Activated T-cell treated with anti-CD3 and anti-CD28 coated beads, Interleukin-2, amount 50 U/mL, for 72 hours (primary cell): ENCODE data around the gene SPINDOC. TPM values are rescaled to one million over a fixed set of nuclear protein-coding genes. Genes with fewer than 3 reads are reported as not detected.

Source experiments
- ATAC-seq, 2 donors: fragments of 150-1000 bp; cut with Tn5 transposase; replicated peaks in 1 of 2; 2 replicates each; pipeline ENCODE4 v1.10.0; 2021; ENCODE audit warnings: moderate library complexity in 2 of 2, mild to moderate bottlenecking in 1 of 2
- DNase-seq, 2 donors: peaks; one replicate each; pipeline ENCODE4 v3.0.0; 2021 to 2022; ENCODE audit warnings: mixed read lengths in 1 of 2
- H3K27ac Mint-ChIP-seq: one replicate; pipeline ENCODE4 v1.8.0; 2022; ENCODE audit warnings: mild to moderate bottlenecking, moderate library complexity, mixed read lengths
- H3K27me3 Mint-ChIP-seq: one replicate; pipeline ENCODE4 v1.8.0; 2022; ENCODE audit warnings: low read depth, mixed read lengths
- H3K36me3 Mint-ChIP-seq, 2 donors: one replicate each; pipeline ENCODE4 v1.8.0; 2022; ENCODE audit warnings: mixed read lengths in 2 of 2, mild to moderate bottlenecking in 1 of 2; ENCODE audit not compliant: insufficient read depth in 2 of 2
- H3K4me1 Mint-ChIP-seq: one replicate; pipeline ENCODE4 v1.8.0; 2022; ENCODE audit warnings: low read depth, mixed read lengths
- H3K4me3 Mint-ChIP-seq, 2 donors: one replicate each; pipeline ENCODE4 v1.8.0; 2022; ENCODE audit warnings: mild to moderate bottlenecking in 2 of 2, mixed read lengths in 2 of 2, moderate library complexity in 2 of 2
- H3K9me3 Mint-ChIP-seq, 2 donors: one replicate each; pipeline ENCODE4 v1.8.0; 2022; ENCODE audit warnings: mixed read lengths in 2 of 2
- total RNA-seq, 2 donors: library from RNA; stranded (reverse); gene quantifications; one replicate each; pipeline ENCODE4 v1.2.3, GENCODE V29; 2022

Gene SPINDOC, protein sequence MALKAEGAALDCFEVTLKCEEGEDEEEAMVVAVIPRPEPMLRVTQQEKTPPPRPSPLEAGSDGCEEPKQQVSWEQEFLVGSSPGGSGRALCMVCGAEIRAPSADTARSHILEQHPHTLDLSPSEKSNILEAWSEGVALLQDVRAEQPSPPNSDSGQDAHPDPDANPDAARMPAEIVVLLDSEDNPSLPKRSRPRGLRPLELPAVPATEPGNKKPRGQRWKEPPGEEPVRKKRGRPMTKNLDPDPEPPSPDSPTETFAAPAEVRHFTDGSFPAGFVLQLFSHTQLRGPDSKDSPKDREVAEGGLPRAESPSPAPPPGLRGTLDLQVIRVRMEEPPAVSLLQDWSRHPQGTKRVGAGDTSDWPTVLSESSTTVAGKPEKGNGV
- total RNA-seq, result 10 to 100 TPM; 21.9 to 26.7 TPM

DNA sequence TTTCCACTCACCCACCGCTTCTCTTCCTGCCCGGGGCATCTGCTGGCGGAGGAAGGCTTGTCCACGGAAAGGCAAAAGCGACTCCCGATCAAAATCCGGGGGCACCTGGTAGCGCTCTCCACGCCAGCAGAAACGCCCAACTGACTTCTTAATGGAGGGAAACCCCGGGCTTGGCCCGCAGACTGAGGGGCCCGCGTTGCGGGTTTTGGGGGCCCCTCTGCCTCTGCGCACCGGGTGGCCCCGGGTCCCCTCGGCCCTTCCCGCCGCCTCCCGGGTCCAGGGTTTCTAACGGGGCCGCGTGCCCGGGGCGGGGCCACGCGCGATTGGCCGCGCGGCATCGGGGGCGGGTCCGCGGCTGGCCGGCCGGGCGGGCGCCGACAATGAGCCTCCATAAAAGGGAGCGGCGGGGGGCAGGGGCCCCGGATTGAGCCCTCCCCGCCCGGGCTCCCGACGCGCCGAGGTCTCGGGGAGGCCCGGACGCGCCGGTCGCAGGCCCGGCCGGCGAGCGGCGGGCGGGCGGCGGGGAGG, at the start of gene SPINDOC:
Gene SPINDOC (plus strand): TSS at position 422 of the 528 bp plus-strand sequence. CDS start 231 bp downstream, outside the sequence.
- H3K36me3 Mint-ChIP-seq, result peaks cover 0 to 11% of the 10 kb centered on the region in 2 donors
- H3K4me3 Mint-ChIP-seq, result peak within 1 kb of the TSS; percentile 83
- H3K27me3 Mint-ChIP-seq, result peaks cover 10% of the 10 kb centered on the region
- H3K27ac Mint-ChIP-seq, result peak within 1 kb of the TSS; percentile 38
- peak; percentile 84 to 87 for DNase-seq
- peaks cover 36% of the 10 kb centered on the region for H3K4me1 Mint-ChIP-seq
- ATAC-seq, result peak; percentile 92 to 93
- no peaks in the 10 kb centered on the region for H3K9me3 Mint-ChIP-seq

DNA sequence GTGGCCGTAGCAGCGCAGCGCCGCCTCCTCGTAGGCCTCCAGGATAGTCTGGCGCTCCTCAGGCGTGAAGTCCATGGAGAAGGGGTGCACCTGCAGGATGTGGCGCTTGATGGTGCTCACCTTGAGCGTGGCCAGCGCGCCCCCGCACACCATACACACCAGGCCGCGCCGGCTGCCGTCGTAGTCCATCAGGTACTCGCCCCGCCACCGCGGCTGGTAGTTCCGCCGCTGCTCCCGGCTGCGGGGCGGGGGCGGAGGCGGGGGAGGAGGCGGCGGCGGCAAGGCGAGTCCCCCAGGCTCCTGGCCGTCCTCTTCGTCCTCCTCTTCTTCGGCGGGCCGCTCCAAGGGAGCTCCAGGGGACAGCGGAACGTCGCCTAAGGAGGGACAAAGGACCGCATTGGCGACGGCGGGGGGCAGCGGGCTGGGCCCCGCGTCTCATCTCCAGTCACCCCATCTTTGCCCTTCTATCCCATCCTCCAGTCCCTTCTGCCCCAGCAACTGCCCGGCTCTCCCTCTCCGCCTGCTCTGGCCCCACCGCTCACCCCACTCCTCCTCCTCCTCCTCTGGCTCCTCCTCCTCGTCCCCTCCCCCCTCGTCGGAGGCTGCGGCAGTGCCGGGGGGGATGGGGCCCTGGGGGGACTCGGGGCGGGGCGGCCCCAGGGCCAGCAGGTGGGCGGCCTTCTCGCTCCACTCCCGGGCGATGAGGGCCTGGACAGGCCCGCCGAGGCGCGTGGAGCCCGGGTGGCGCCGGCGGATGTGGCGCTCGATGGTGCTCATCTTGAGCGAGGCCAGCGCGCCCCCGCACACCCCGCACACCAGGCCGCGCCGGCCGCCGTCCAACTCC, 49.5 kb upstream of the SPINDOC start:
- Mint-ChIP-seq H3K4me3 (no peak overlapping the region), H3K9me3 (no peaks in the 10 kb centered on the region), H3K27ac (no peak overlapping the region), H3K36me3 (peaks cover 4% of the 10 kb centered on the region in 2 donors), H3K27me3 (no peaks in the 10 kb centered on the region), H3K4me1 (peaks cover 16% of the 10 kb centered on the region)
- ATAC-seq (no peak), DNase-seq (no peak)

DNA sequence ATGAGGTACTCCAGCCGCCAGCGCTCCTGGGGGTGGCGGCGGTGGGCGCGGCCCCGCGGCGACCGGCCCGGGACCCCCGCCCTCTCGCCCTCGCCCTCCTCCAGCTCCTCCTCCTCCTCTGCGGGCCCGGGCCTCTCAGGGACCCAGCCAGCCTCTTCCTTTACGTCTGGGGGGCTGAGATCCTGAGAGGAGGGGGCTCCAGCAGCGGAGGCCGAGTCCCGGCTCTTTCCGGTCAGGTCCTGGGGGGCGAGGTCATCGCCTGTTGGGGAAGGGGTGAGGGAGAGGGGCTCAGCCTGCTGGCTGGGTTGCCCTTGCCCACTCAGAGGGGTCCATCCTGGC, 48.9 kb upstream of the SPINDOC start:
- ATAC-seq (no peak), DNase-seq (no peak)
- H3K4me3 Mint-ChIP-seq, result no peak overlapping the region
- H3K27me3 Mint-ChIP-seq, result no peaks in the 10 kb centered on the region
- no peak overlapping the region for H3K27ac Mint-ChIP-seq
- peaks cover 4% of the 10 kb centered on the region in 2 donors for H3K36me3 Mint-ChIP-seq
- H3K4me1 Mint-ChIP-seq, result peaks cover 16% of the 10 kb centered on the region
- no peaks in the 10 kb centered on the region for H3K9me3 Mint-ChIP-seq

DNA sequence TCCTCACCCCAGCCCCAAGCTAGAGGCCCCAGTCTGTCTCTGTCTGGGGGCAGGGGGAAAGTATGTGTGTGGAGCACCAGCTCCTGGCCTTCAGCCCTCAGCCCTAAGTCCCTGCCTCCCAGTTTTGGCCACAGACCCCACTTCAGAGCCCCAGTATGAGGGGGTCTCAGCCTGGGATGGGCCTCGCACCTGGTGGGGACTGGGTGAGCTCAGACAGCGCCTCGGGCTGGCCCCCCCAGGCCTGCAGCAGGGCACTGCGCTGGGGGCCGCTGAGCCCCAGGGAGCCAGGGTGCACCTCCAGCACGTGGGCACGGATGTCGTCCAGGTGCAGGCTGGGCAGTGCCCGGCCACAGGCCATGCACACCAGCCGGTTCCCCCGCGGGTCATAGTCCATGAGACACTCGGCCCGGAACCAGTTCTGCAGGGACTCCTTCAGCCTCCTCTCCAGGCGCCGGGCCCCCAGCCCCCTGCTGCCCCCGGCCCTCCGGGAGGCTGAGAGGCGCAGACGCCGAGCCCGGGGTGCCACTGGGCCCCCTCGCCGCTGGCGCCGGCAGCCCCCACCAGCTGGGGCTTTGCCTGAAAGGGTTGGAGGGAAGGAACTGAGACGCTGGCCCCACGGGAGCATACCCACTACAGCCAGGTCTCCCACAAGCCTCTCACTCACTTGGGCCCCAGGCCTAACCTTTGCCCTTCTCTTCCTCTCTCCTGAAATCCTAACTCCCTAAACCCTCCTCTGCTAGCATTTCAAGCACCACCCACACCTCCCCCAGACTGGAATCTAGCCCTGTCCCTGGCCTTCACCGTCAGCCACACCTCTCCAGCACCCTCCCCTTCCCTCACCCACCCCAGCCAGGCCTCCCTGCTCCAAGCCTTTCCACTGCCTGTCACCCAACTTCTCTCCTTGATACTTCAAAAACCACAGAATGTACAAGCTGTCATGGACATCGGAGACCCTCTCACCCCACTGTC, 48.3 kb upstream of the SPINDOC start:
- Mint-ChIP-seq H3K27me3 (peaks cover under 1% of the 10 kb centered on the region), H3K27ac (no peak overlapping the region), H3K4me3 (no peak overlapping the region), H3K4me1 (peaks cover 16% of the 10 kb centered on the region), H3K9me3 (no peaks in the 10 kb centered on the region), H3K36me3 (peaks cover 4% of the 10 kb centered on the region in 2 donors)
- DNase-seq (no peak), ATAC-seq (no peak)

DNA sequence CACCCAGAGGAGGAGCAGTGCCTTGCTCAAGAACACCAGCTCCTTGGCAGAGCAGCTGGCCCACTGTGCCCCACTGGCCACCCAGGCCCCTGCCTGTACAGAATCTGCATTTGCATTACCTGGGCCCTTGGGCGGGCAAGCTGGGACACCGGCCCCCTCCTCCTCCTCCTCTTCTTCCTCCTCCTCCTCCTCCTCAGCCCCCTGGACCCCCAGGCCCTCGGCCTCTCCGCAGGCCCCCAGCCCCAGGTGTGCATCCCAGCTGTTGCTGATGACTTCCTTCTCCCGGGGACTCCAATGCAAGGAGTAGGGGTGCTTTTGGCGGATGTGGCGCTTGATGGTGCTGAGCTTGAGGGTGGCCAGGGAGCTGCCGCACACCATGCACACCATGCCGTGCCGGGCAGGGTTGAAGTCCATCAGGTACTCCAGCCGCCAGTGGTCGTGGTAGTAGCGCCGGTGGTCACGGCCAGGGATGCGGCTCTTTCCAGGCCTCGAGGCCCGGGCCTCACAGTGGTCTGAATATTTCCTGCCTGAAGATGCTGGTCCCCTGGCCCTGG, 47.5 kb upstream of the SPINDOC start:
- H3K4me1 Mint-ChIP-seq, result peaks cover 16% of the 10 kb centered on the region
- no peak for ATAC-seq
- peaks cover 4% of the 10 kb centered on the region in 2 donors for H3K36me3 Mint-ChIP-seq
- no peaks in the 10 kb centered on the region for H3K9me3 Mint-ChIP-seq
- no peak for DNase-seq
- H3K4me3 Mint-ChIP-seq, result no peak overlapping the region
- H3K27me3 Mint-ChIP-seq, result peaks cover 5% of the 10 kb centered on the region
- no peak overlapping the region for H3K27ac Mint-ChIP-seq

DNA sequence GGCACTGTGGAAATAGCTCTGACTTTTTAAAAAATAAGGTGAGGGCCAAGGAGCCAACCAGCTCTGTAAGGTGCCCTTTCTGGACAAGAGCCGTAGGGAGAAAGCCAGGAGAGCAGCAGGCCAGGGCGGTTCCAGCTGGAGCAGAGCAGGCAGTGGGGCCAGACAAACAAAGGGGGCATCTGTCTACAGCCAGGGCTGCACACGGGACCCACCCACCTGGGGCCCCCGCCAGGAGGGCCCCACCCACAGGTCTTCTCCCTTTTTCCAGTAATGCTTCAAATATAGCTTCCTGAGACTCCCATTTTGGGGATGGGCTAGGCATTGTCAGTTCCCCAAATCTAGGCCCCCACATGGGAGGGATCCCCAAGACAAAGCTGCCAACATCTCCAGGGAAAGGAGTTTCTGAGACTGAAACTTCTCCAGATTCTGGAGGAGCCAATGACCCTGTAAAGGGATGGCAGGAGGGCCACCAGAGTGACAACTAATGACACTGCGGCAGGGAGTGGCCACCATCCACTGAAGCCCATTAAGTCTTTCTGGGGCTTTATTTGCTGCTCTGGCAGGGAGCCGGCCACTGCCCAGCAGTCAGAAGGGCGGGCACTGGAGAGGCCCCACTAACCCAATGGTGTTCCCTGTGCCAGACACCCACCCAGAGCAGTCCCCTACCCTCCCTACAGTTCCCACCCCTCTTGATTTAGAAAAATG, 46.6 kb upstream of the SPINDOC start:
- Mint-ChIP-seq H3K4me1 (peaks cover 16% of the 10 kb centered on the region), H3K4me3 (peak overlapping the region; percentile 88 to 99), H3K27me3 (peaks cover 11% of the 10 kb centered on the region), H3K9me3 (no peaks in the 10 kb centered on the region), H3K36me3 (peaks cover 4% of the 10 kb centered on the region in 2 donors), H3K27ac (no peak overlapping the region)
- ATAC-seq (no peak), DNase-seq (no peak)

DNA sequence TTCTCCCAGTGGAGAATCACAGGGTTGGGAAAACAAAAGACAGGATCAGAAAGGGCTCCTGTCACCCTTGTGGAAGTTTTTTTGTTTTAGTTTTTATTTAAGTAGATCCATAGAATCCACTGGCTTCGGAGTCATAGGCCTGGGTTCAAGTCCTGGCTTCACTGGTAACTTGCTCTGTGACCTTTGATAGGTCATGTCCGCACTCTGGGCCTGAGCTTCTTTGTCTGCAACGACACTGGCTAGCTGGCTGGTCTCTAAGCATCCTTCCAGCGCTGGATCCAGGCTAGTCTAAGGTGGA, 46.0 kb upstream of the SPINDOC start:
- ATAC-seq, result no peak
- Mint-ChIP-seq H3K36me3 (peaks cover 4% of the 10 kb centered on the region in 2 donors), H3K27me3 (peaks cover 16% of the 10 kb centered on the region), H3K4me1 (peaks cover 16% of the 10 kb centered on the region), H3K4me3 (peak overlapping the region; percentile 88 to 99), H3K27ac (peak overlapping the region; percentile 68), H3K9me3 (no peaks in the 10 kb centered on the region)
- DNase-seq, result no peak

DNA sequence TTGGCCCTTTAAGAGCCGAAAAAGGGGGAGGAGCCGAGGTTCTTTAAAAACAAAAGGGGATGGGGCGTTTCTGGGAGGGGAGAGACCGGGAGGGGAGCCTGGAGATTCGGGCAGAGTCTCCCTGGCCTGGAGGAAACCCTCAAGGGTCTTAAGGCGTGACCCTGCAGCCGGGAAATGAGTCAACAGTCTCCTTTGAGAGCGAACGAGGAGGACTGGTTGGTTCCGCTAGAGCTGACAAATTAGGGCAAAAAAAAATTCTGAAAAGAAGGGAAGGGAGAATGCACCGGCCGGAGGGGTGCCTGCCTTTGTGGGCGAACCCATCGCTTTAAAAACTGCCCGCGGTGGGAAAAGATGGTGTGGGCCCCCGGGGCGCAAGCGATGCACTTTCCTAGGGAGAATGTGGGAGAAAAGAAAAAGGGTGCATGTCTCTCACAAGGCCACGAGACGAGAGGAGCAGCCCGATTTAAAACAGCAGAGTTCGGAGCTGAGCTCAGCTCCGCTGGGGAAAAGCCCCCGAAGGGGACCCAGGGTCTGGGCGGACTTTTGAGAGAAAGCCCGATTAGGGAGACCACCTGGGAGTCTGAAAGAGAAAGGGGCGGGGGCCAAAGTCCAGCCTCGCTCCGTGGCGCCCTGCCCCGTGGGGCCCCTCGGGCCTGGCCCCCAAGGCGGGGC, 45.6 kb upstream of the SPINDOC start:
- H3K36me3 Mint-ChIP-seq, result peaks cover 4% of the 10 kb centered on the region in 2 donors
- H3K27me3 Mint-ChIP-seq, result peaks cover 20% of the 10 kb centered on the region
- H3K27ac Mint-ChIP-seq, result peak overlapping the region; percentile 68
- peak overlapping the region; percentile 88 to 99 for H3K4me3 Mint-ChIP-seq
- DNase-seq (peak; percentile 51 to 57), ATAC-seq (peak; percentile 20 to 38)
- H3K9me3 Mint-ChIP-seq, result no peaks in the 10 kb centered on the region
- H3K4me1 Mint-ChIP-seq, result peaks cover 16% of the 10 kb centered on the region

DNA sequence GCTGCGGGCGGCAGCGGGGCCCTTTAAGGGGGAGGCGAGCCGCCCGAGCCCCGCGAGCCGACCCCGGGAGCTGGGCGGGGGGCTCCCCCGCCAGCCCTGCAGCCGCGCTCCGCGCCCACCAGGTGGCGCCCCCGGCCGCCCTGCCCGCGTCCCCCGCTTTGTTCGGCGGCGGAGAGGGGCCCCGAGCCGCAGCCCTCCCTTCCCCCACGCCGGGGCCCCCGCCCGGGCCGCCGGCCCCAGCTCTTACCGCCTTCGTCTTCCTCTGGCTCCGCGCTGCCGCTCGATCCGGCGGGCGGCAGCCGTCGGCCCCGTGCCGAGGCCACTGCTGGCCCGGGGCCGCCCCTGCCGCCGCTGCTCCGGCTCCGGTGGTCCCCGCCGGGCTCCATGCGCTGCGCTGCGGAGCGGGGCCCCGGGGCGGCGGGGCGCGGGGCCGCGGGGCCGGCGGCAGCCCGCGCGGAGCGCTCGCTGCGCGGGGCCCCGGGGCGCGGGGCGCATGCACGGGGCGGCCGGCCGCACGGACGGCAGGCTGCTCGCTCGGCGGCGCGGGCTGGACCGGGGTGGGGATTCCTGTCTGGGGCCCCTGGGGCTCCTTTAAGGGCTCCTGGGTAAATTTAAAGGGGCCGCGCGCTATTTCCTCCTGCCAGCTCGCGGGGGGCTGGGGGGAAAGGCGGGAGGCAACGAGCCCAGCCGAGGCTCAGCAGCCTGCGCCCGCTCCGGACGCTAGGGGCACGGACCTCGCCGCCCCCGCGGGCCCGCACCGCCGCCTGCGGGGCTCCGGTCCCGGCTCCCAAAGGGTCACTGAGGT, 44.8 kb upstream of the SPINDOC start, which contains the start of gene ZFTA:
Gene ZFTA (minus strand): TSS at position 539 of the 805 bp plus-strand sequence. CDS start 153 bp downstream, at position 386.
- Mint-ChIP-seq H3K4me3 (peak within 1 kb of the TSS; percentile 88 to 99), H3K27ac (peak within 1 kb of the TSS; percentile 68), H3K9me3 (no peaks in the 10 kb centered on the region), H3K36me3 (peaks cover 4% of the 10 kb centered on the region in 2 donors), H3K4me1 (peaks cover 16% of the 10 kb centered on the region), H3K27me3 (peaks cover 25% of the 10 kb centered on the region)
- peak; percentile 72 to 81 for DNase-seq
- ATAC-seq, result peak; percentile 66 to 70

DNA sequence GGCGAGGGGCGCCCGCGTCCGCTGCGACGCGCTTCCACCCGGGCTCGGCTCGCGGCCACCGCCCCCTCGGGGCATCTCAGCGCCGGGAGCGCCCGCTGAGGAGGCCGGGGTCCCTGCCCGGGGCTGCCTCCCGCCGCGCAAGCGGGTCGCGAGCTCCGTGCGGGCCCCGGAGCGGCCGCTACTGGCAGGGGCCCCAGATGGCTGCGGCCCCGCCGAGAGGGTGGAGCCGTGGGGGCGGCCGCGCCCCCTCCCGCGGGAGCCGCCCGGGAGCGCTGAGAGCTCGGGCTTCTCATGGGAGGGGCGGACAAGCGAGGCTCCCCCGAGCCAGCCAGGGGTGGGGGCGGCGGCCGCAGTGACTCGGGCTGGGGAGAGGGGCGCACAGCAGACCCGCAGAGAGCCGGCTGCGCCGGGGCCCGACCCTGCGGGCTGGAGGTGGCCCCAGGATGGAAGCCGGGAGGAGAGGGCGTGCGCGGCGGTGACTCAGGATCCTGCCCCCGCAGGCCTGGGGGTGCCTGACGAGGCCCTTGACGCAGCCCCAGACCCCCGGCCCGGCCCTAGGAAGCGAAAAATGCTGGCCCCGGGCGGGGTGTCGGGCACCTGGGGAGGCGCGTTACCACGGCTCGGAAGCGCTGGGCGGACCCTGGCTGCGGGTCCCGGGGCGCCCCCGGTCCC, 44.1 kb upstream of the SPINDOC start:
- ATAC-seq (peak; percentile 58 to 63), DNase-seq (peak; percentile 54 to 66)
- H3K4me1 Mint-ChIP-seq, result peaks cover 16% of the 10 kb centered on the region
- no peaks in the 10 kb centered on the region for H3K9me3 Mint-ChIP-seq
- H3K36me3 Mint-ChIP-seq, result peaks cover 4% of the 10 kb centered on the region in 2 donors
- H3K4me3 Mint-ChIP-seq, result peak overlapping the region in 1 of 2 donors; percentile 45
- no peak overlapping the region for H3K27ac Mint-ChIP-seq
- H3K27me3 Mint-ChIP-seq, result peaks cover 25% of the 10 kb centered on the region
